K562 (cell line): Measurements from ENCODE around the gene TMEM163. TPM values are rescaled to one million over a fixed set of nuclear protein-coding genes. Genes with fewer than 3 reads are reported as not detected.

Experiments
- ATAC-seq: fragments of 200-7000 bp; cut with Tn5 transposase; 3 replicates; pipeline ENCODE4 v1.9.1; 2020; ENCODE audit warnings: moderate library complexity
- BruUV-seq: library from RNA; stranded (reverse); fragments of 400-500 nt; replicated peaks from 2 replicates; lab custom pipeline; 2021; lab: Mats Ljungman, UMichigan
- CTCF ChIA-PET: fragments of 300-600 bp; formaldehyde crosslinking; extraction: SDS; loops from one replicate; lab custom pipeline; 2021; ENCODE audit warnings: low intra/inter-chr PET ratio; lab: Yijun Ruan, JAX
- POLR2A ChIA-PET: fragments of 300-600, 350-650 bp; sonication (Branson Sonifier 250); formaldehyde crosslinking; extraction: SDS; loops from one replicate; lab custom pipeline; 2021; ENCODE audit warnings: antibody characterized with exemption, inconsistent platforms; lab: Yijun Ruan, JAX
- DNase-seq, 4 experiments: peaks; one replicate each; pipeline versions ENCODE4 v3.0.0 to v3.0.0-alpha.2; 2011 to 2018; ENCODE audit warnings: low spot score in 3 of 4, mixed read lengths in 3 of 4; ENCODE audit errors: extremely low read depth in 1 of 4
- FAIRE-seq: peaks from 2 replicates; lab custom pipeline; 2011; peaks lifted over from hg19 to GRCh38; lab: Jason Lieb, UNC
- H2AFZ ChIP-seq: 2 replicates; pipeline ENCODE4 v1.6.0; 2011; ENCODE audit warnings: low read depth, low read length, control low read depth, inconsistent platforms
- H3K27ac ChIP-seq: fragments of 200-600 bp; 3 replicates; pipeline ENCODE4 v1.8.0; 2011; ENCODE audit warnings: low read depth, mild to moderate bottlenecking, control low read depth, inconsistent platforms, low read length, moderate library complexity, mixed read lengths; ENCODE audit errors: extremely low read depth
- H3K27me3 ChIP-seq, 2 experiments: fragments of 300-600 bp in 1 of 2; 2 replicates in 1 of 2; 3 replicates in 1 of 2; pipeline versions ENCODE4 v1.6.0 to v1.8.0; 2011; ENCODE audit warnings: inconsistent platforms in 2 of 2, low read length in 2 of 2, mild to moderate bottlenecking in 1 of 2, mixed read lengths in 1 of 2, moderate library complexity in 1 of 2; ENCODE audit not compliant: control insufficient read depth in 2 of 2, insufficient read depth in 2 of 2
- H3K36me3 ChIP-seq: fragments of 300-600 bp; 3 replicates; pipeline ENCODE4 v1.8.0; 2011; ENCODE audit warnings: mild to moderate bottlenecking, low read length, inconsistent platforms; ENCODE audit not compliant: control insufficient read depth, insufficient read depth
- H3K4me1 ChIP-seq, 2 experiments: fragments of 200-600 bp in 1 of 2; replicated peaks in 1 of 2; 2 replicates in 1 of 2; 3 replicates in 1 of 2; pipeline versions ENCODE4 v1.5.1 to v1.8.0; 2011; ENCODE audit warnings: inconsistent platforms in 2 of 2, low read length in 2 of 2, mild to moderate bottlenecking in 1 of 2, mixed read lengths in 1 of 2, moderate library complexity in 1 of 2; ENCODE audit not compliant: control insufficient read depth in 2 of 2, insufficient read depth in 2 of 2
- H3K4me2 ChIP-seq: 2 replicates; pipeline ENCODE4 v1.6.1; 2011; ENCODE audit warnings: low read length, control low read depth, inconsistent platforms, mixed read lengths; ENCODE audit not compliant: insufficient read depth
- H3K4me3 ChIP-seq: fragments of 200-600 bp; sonication (generic), shearing (Covaris generic); 2 replicates; pipeline ENCODE4 v1.5.1; 2016; ENCODE audit warnings: control low read depth, inconsistent platforms
- H3K79me2 ChIP-seq: fragments of 200-600 bp; 3 replicates; pipeline ENCODE4 v1.8.0; 2011; ENCODE audit warnings: low read length, inconsistent platforms; ENCODE audit not compliant: control insufficient read depth, insufficient read depth
- H3K9ac ChIP-seq, 2 experiments: 2 replicates each; pipeline versions ENCODE4 v1.6.0 to v1.6.1; 2011; ENCODE audit warnings: low read depth in 2 of 2, low read length in 2 of 2, control low read depth in 1 of 2, inconsistent platforms in 1 of 2, mild to moderate bottlenecking in 1 of 2, mixed read lengths in 1 of 2; ENCODE audit not compliant: insufficient read depth in 1 of 2
- H3K9me1 ChIP-seq: one replicate; pipeline ENCODE4 v1.6.0; 2011; ENCODE audit warnings: inconsistent platforms, mild to moderate bottlenecking, low read length, moderate library complexity; ENCODE audit not compliant: control insufficient read depth, insufficient read depth
- H3K9me3 ChIP-seq: replicated peaks from 2 replicates; pipeline ENCODE4 v1.5.1; 2011; ENCODE audit warnings: low read depth, low read length, inconsistent platforms; ENCODE audit not compliant: control insufficient read depth, insufficient read depth
- H4K20me1 ChIP-seq: replicated peaks from 2 replicates; pipeline ENCODE4 v1.6.1; 2011; ENCODE audit warnings: low read length, inconsistent platforms, mixed read lengths; ENCODE audit not compliant: control insufficient read depth, insufficient read depth
- COPS2 ChIP-seq: fragments of 450-650 bp; conservative IDR thresholded peaks from 2 replicates; pipeline ENCODE4 v1.6.1; 2016; ENCODE audit warnings: mild to moderate bottlenecking, moderate library complexity
- HLTF ChIP-seq: fragments of 450-650 bp; IDR thresholded peaks from 2 replicates; pipeline ENCODE4 v1.6.1; 2016
- HMG20A ChIP-seq: fragments of 450-650 bp; formaldehyde crosslinking; conservative IDR thresholded peaks from 2 replicates; pipeline ENCODE4 v1.4.0; 2020; ENCODE audit warnings: mild to moderate bottlenecking, mixed read lengths
- MTA1 ChIP-seq: fragments of 450-650 bp; IDR thresholded peaks from 2 replicates; pipeline ENCODE4 v1.6.1; 2017; ENCODE audit warnings: borderline replicate concordance
- RB1 ChIP-seq: fragments of 450-650 bp; IDR thresholded peaks from 2 replicates; pipeline ENCODE4 v1.6.1; 2017; ENCODE audit warnings: low read depth, mild to moderate bottlenecking
- SAFB2 ChIP-seq: fragments of 200-400 bp; formaldehyde crosslinking; IDR thresholded peaks from 2 replicates; pipeline ENCODE4 v1.6.1; 2018; ENCODE audit warnings: borderline replicate concordance, low read length, low read depth, moderate library complexity; ENCODE audit not compliant: severe bottlenecking
- SRSF9 ChIP-seq: fragments of 200-400 bp; formaldehyde crosslinking; IDR thresholded peaks from 2 replicates; pipeline ENCODE4 v1.6.1; 2017; ENCODE audit warnings: low read depth, low read length, borderline replicate concordance
- STAT5A ChIP-seq: IDR thresholded peaks from 2 replicates; pipeline ENCODE4 v1.6.1; 2012; ENCODE audit warnings: low read length, inconsistent platforms, borderline replicate concordance
- WGBS: fragments of 100-300 bp; shearing (Covaris generic); methylation state at CpG from one replicate; pipeline ENCODE4 v1.1.6; 2016; ENCODE audit warnings: low coverage, mixed read lengths; ENCODE audit not compliant: insufficient coverage; ENCODE audit errors: missing lambda C conversion rate; 5-methylcytosine and 5-hydroxymethylcytosine counted together
- in situ Hi-C: fragments of 300-500 bp; cut with MboI; formaldehyde crosslinking; loops from 4 replicates; pipeline ENCODE4 v1.15.0; 2018; ENCODE audit warnings: inconsistent platforms, mixed read lengths
- intact Hi-C: fragments of 100-400 bp; cut with micrococcal nuclease; formaldehyde crosslinking; loops from 2 replicates; pipeline ENCODE4 v1.14.2; 2022
- polyA plus RNA-seq, 8 experiments: library from polyadenylated mRNA; depleted of rRNA in 4 of 8; stranded (reverse) in 5 of 8; unstranded in 3 of 8; fragments of >200 nt; fragmentation: Nextera tagmentation in 2 of 8; fragmentation: Illumina TruSeq in 1 of 8; extraction: Ambion mirVana in 2 of 8; extraction: Trizol in 1 of 8; gene quantifications; 2 replicates each; pipeline versions ENCODE4 v1.2.1 to v1.2.3, GENCODE V29; 2011 to 2014; ENCODE audit warnings: inconsistent platforms in 1 of 8, missing spikeins in 1 of 8
- total RNA-seq, 7 experiments: library from RNA; depleted of rRNA in 6 of 7; stranded (reverse); fragments of >200 nt in 6 of 7; fragmentation: Illumina TruSeq in 2 of 7; extraction: Trizol in 2 of 7; gene quantifications; 2 replicates each; pipeline versions ENCODE4 v1.2.1 to v1.2.3, GENCODE V29; 2011 to 2021; ENCODE audit warnings: low replicate concordance in 1 of 7
- TF ChIP-seq, protein P1 (sequence below): fragments of 250-450 bp; sonication (Bioruptor Pico); IDR thresholded peaks from 2 replicates; pipeline ENCODE4 v1.4.0; 2020; ENCODE audit warnings: mild to moderate bottlenecking, moderate library complexity
- TF ChIP-seq, protein P2 (sequence below), 3 experiments: IDR thresholded peaks in 2 of 3; conservative IDR thresholded peaks in 1 of 3; 2 replicates each; pipeline ENCODE4 v1.5.1; 2011 to 2012; ENCODE audit warnings: low read length in 3 of 3, mild to moderate bottlenecking in 3 of 3, control low read depth in 2 of 3, improper control_type of control experiment in 1 of 3, inconsistent platforms in 1 of 3, low read depth in 1 of 3, mixed read lengths in 1 of 3, moderate library complexity in 1 of 3; ENCODE audit not compliant: insufficient read depth in 2 of 3
- TF ChIP-seq, protein P3 (sequence below): fragments of 200-800 bp; sonication (Bioruptor generic); IDR thresholded peaks from 2 replicates; pipeline ENCODE4 v1.6.1; 2017; ENCODE audit warnings: missing genetic modification characterization, missing compliant biosample characterization

Gene TMEM163
- total and polyA plus RNA-seq, 9 of the 15 experiments (the other 6 are each of a cell fraction or from before 2014, with no cell fraction given), result 0.04 to 0.68 (median 0.16) TPM; not detected in 3

DNA sequence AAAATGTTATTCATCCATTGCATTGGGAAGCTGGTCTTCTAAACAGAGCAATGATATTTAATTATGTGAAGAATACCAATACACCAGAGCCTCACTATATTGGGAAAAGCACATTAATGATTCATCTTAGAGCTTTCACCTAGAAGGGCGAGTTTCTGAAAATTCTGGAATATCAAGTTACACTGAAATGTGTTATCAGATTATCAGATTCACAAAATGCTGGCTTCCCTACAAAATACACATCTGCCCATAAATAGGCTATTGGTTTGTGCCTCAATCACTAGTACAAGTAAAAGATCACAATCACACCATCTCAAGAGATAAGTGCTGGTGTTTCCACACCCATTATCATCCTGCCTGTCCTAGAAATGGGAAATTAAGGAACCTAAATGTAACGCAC, 200.7 kb downstream of the TMEM163 start:
- H2AFZ ChIP-seq, result no peak overlapping the region
- intact Hi-C loops (no loop called here), in situ Hi-C loops (no loop called here)
- DNase-seq, result no peak
- no peak for FAIRE-seq
- H4K20me1 ChIP-seq, result no peaks in the 10 kb centered on the region; the same call in 1 of the 2 replicates
- CTCF ChIA-PET, result no interaction called here
- POLR2A ChIA-PET, result no interaction called here
- BruUV-seq, result no TSS peak
- no peaks in the 10 kb centered on the region for H3K4me1 ChIP-seq
- H3K9ac ChIP-seq, result no peak overlapping the region
- H3K27ac ChIP-seq, result no peak overlapping the region
- peaks cover 5 to 31% of the 10 kb centered on the region in 2 experiments; a peak in 3 of 5 replicates for H3K27me3 ChIP-seq
- no peaks in the 10 kb centered on the region for H3K79me2 ChIP-seq
- no peaks in the 10 kb centered on the region for H3K9me3 ChIP-seq
- no peaks in the 10 kb centered on the region for H3K36me3 ChIP-seq
- TF ChIP-seq STAT5A (no peak), COPS2 (no peak), SAFB2 (no peak), HMG20A (no peak), HLTF (no peak), RB1 (no peak), SRSF9 (no peak), MTA1 (no peak)
- TF ChIP-seq, protein P1, sequence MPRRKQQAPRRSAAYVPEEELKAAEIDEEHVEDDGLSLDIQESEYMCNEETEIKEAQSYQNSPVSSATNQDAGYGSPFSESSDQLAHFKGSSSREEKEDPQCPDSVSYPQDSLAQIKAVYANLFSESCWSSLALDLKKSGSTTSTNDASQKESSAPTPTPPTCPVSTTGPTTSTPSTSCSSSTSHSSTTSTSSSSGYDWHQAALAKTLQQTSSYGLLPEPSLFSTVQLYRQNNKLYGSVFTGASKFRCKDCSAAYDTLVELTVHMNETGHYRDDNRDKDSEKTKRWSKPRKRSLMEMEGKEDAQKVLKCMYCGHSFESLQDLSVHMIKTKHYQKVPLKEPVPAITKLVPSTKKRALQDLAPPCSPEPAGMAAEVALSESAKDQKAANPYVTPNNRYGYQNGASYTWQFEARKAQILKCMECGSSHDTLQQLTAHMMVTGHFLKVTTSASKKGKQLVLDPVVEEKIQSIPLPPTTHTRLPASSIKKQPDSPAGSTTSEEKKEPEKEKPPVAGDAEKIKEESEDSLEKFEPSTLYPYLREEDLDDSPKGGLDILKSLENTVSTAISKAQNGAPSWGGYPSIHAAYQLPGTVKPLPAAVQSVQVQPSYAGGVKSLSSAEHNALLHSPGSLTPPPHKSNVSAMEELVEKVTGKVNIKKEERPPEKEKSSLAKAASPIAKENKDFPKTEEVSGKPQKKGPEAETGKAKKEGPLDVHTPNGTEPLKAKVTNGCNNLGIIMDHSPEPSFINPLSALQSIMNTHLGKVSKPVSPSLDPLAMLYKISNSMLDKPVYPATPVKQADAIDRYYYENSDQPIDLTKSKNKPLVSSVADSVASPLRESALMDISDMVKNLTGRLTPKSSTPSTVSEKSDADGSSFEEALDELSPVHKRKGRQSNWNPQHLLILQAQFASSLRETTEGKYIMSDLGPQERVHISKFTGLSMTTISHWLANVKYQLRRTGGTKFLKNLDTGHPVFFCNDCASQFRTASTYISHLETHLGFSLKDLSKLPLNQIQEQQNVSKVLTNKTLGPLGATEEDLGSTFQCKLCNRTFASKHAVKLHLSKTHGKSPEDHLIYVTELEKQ (CRISPR knock-in tag), result no peak
- TF ChIP-seq, protein P2, sequence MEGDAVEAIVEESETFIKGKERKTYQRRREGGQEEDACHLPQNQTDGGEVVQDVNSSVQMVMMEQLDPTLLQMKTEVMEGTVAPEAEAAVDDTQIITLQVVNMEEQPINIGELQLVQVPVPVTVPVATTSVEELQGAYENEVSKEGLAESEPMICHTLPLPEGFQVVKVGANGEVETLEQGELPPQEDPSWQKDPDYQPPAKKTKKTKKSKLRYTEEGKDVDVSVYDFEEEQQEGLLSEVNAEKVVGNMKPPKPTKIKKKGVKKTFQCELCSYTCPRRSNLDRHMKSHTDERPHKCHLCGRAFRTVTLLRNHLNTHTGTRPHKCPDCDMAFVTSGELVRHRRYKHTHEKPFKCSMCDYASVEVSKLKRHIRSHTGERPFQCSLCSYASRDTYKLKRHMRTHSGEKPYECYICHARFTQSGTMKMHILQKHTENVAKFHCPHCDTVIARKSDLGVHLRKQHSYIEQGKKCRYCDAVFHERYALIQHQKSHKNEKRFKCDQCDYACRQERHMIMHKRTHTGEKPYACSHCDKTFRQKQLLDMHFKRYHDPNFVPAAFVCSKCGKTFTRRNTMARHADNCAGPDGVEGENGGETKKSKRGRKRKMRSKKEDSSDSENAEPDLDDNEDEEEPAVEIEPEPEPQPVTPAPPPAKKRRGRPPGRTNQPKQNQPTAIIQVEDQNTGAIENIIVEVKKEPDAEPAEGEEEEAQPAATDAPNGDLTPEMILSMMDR (IDR thresholded peaks at IDR 0.05 in 2 of 3, conservative IDR thresholded peaks at IDR 0.05 in 1 of 3; ENCODE audit: insufficient read depth in 2 of 3, low read depth in 1 of 3, low read length in 3 of 3), result no peak
- TF ChIP-seq, protein P3, sequence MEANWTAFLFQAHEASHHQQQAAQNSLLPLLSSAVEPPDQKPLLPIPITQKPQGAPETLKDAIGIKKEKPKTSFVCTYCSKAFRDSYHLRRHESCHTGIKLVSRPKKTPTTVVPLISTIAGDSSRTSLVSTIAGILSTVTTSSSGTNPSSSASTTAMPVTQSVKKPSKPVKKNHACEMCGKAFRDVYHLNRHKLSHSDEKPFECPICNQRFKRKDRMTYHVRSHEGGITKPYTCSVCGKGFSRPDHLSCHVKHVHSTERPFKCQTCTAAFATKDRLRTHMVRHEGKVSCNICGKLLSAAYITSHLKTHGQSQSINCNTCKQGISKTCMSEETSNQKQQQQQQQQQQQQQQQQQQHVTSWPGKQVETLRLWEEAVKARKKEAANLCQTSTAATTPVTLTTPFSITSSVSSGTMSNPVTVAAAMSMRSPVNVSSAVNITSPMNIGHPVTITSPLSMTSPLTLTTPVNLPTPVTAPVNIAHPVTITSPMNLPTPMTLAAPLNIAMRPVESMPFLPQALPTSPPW (CRISPR knock-in tag), result no peak
- ATAC-seq, result no peak
- H3K4me2 ChIP-seq, result no peak overlapping the region
- no peaks in the 10 kb centered on the region for H3K9me1 ChIP-seq
- H3K4me3 ChIP-seq, result no peak overlapping the region
- 11% methylated on average over 2 of the region's 2 CpGs for WGBS
